CD4-positive, alpha-beta T cell treated with Interferon gamma for 1 hour (primary cell): ENCODE data around the gene RASSF4.
A peak's percentile ranks its signal among the peaks of the same experiment; 100 is the strongest.

Source experiments
- DNase-seq: peaks from one replicate; pipeline ENCODE4 v3.0.0-alpha.2; 2020

RASSF4 gene

GRCh38 chr10:44965104-44965503, 5.5 kb downstream of the RASSF4 start:
- DNase-seq: no peak

GRCh38 chr10:44965651-44966097, 6.1 kb downstream of the RASSF4 start:
- no peak for DNase-seq

- no peak for DNase-seq
Observed at GRCh38 chr10:44966129-44966815, 6.7 kb downstream of the RASSF4 start.

GRCh38 chr10:44966816-44967509, 7.4 kb downstream of the RASSF4 start:
- DNase-seq: no peak

- no peak for DNase-seq
Observed at GRCh38 chr10:44967616-44968015, 8.0 kb downstream of the RASSF4 start.

- DNase-seq: peak; percentile 61
Observed at GRCh38 chr10:44968091-44968490, 8.5 kb downstream of the RASSF4 start.

- peak; percentile 31 for DNase-seq
Observed at GRCh38 chr10:44968500-44969400, 9.1 kb downstream of the RASSF4 start.

GRCh38 chr10:44969854-44970253, 10.3 kb downstream of the RASSF4 start:
- DNase-seq: no peak

GRCh38 chr10:44970812-44971395, 11.3 kb downstream of the RASSF4 start:
- no peak for DNase-seq

- no peak for DNase-seq
Observed at GRCh38 chr10:44971434-44971833, 11.8 kb downstream of the RASSF4 start.

GRCh38 chr10:44971935-44972757, 12.5 kb downstream of the RASSF4 start:
- no peak for DNase-seq

- no peak for DNase-seq
Observed at GRCh38 chr10:44972874-44973306, 13.3 kb downstream of the RASSF4 start.

GRCh38 chr10:44973323-44974081, 13.9 kb downstream of the RASSF4 start:
- no peak for DNase-seq

- DNase-seq: no peak
Observed at GRCh38 chr10:44974082-44974627, 14.6 kb downstream of the RASSF4 start.

GRCh38 chr10:44974628-44975430, 15.2 kb downstream of the RASSF4 start:
- DNase-seq: peak; percentile 63

GRCh38 chr10:44975431-44976331, 16.1 kb downstream of the RASSF4 start:
- DNase-seq: no peak

- no peak for DNase-seq
Observed at GRCh38 chr10:44976352-44977198, 17.0 kb downstream of the RASSF4 start.
